ENCODE results near the gene DYNC2I2.

DNA sequence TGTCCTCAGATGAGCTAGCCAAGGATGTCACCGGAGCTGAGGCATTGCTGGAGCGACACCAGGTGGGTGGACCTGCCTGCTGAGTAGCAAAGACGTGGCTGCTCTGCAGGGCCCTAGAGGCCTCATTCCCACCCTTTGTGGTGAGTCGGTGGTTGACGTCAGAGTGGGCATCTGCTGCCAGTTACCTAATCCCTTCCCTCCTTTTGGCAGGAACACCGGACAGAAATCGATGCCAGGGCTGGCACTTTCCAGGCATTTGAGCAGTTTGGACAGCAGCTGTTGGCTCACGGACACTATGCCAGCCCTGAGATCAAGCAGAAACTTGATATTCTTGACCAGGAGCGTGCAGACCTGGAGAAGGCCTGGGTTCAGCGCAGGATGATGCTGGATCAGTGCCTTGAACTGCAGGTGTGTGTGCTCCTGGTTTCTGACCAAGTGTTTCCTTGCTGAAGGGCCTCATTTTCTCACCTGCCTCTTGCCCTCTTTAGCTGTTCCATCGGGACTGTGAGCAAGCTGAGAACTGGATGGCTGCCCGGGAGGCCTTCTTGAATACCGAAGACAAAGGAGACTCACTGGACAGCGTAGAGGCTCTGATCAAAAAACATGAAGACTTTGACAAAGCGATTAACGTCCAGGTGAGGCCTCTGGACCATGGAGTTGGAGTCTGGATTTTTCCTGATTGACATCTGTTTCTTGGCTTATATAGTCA, 48.9 kb downstream of the DYNC2I2 start:
- TF ChIP-seq CTCF (IDR thresholded peaks at IDR 0.05; ENCODE audit: poor library complexity, severe bottlenecking) (no peak), TAF1 (IDR thresholded peaks at IDR 0.05; ENCODE audit: low read depth) (no peak), RAD21 (conservative IDR thresholded peaks at IDR 0.05) (no peak)
- TF ChIP-seq, protein P1, sequence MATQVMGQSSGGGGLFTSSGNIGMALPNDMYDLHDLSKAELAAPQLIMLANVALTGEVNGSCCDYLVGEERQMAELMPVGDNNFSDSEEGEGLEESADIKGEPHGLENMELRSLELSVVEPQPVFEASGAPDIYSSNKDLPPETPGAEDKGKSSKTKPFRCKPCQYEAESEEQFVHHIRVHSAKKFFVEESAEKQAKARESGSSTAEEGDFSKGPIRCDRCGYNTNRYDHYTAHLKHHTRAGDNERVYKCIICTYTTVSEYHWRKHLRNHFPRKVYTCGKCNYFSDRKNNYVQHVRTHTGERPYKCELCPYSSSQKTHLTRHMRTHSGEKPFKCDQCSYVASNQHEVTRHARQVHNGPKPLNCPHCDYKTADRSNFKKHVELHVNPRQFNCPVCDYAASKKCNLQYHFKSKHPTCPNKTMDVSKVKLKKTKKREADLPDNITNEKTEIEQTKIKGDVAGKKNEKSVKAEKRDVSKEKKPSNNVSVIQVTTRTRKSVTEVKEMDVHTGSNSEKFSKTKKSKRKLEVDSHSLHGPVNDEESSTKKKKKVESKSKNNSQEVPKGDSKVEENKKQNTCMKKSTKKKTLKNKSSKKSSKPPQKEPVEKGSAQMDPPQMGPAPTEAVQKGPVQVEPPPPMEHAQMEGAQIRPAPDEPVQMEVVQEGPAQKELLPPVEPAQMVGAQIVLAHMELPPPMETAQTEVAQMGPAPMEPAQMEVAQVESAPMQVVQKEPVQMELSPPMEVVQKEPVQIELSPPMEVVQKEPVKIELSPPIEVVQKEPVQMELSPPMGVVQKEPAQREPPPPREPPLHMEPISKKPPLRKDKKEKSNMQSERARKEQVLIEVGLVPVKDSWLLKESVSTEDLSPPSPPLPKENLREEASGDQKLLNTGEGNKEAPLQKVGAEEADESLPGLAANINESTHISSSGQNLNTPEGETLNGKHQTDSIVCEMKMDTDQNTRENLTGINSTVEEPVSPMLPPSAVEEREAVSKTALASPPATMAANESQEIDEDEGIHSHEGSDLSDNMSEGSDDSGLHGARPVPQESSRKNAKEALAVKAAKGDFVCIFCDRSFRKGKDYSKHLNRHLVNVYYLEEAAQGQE (IDR thresholded peaks at IDR 0.05; ENCODE audit: borderline replicate concordance): no peak
